NCI-H146 treated with DMSO at 0.1 percent for 48 hours (cell line): Measurements from ENCODE around the gene SLC9C2.
"Not testable (repeated sequence)": the region's sequence is repeated elsewhere in the genome, so short reads cannot be mapped to it uniquely, and the experiment has no call there.

Experiments
- DNase-seq: peaks from one replicate; lab custom pipeline; 2025; ENCODE audit not compliant: unreplicated experiment; lab: John Stamatoyannopoulos, UW

The SLC9C2 gene

DNA sequence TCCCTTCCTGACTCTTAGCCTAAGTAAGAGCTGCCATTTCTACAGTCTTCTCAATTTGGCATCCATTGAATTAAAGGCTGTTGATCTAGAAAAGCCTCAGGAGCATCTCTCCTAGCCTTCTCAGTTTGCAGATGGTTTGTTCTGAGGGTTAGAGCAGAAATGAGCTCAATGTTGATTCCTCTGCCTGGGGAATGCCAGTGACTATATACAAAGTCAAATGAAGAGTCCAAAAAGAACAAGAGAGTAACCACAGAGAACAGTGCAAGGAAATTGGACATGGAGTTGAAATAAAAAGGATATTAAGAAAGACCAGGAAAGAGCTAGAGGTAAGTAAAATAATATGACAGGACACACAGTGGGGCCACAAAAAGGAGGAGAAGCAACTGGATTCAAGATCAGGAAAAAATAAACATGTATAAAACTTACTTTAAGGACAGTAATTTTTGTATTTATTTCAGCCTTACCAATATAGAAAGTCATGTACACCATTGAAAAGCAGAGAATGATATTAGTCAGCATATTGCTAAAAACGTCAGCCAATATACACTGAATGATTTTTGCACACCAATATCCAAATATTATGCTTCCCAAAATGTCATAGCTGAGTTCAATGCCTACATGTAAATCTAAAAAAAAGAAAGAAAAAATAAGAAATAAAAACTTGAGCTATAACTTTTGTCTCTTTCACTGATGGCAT, 21.3 kb downstream of the SLC9C2 start:
- no peak for DNase-seq

DNA sequence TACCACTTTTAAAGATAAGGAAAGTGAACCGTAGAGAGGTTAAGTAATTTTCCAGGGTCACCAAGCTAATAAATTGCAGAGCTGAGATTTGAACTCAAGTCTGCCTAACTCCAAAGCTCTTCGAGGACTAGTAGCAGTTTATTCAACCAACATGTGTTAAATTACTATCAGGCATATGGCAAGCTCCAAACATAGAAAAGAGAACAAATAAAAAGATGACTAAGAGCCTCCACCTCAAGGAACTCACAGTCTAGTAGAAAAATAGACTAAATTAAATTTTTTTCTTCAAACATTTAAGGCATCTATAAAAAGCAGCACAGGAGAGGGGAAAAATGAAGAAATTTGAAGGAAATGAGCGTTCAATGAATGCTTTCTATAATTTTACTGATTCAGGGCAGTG, 22.2 kb downstream of the SLC9C2 start:
- no peak for DNase-seq

DNA sequence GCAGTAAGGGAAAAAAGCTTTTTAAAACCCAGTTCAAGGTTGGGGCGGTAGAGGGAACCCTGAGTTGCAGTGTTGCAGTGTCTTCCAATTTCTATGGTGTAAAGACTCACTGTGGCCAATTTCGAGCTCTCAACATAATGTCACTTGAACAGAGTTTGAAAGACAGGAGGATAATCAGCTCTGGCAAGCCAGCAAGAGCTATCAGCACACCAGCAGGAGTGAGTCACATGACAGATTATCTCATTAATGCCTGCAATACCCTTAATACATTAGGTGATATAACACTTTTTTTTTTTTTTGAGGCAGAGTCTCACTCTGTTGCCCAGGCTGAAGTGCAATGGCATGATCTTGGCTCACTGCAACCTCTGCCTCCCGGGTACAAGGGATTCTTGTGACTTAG, 22.8 kb downstream of the SLC9C2 start:
- no peak for DNase-seq

DNA sequence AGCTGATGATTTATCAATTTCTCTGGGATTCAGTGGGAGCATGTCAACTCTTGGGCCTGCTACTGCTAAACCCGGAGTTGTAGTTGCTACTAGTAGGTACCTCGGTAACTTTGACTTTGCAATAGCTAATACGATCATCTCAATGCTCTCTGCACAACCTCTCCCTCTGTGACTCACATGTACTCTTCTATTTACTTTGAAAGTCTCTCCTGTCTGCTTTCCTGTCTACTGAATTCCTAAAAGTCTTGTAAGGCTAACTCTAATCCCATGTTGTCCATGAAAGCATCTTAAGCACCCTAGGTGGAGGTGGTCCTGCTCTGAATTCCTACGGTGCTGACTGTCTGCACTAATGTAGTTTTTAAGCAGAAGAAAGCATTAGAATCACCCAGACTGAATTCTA, 29.3 kb downstream of the SLC9C2 start:
- no peak for DNase-seq

DNA sequence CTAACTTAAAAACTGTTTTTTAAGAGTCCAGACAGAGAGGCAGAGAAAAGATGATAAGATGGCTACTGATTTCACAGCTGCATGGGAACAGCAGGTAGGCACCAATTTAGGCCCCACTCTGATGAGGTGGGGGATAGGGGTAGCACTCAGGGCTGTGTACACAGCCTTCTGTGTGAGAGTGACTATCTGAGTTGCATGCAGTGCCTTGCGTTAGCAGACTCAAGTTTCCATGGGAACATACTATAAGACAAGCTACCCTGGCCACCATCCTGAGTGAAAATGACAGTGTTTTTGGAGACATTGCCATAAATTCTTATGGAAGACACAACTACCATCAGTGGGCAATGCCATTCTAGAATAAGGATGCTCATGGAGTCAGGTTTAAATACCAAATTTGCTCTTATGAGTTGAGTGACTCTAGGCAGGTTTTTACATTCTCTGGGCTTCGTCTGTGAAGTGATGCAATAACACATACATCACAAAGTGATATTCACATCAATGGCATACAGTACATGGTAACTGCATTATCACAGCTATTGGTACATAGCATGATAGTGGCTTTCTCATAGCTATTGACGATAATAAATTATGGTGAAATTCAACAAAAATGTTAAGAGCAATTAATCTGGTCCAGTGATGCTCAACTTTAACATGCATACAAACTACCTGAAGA, 30.5 kb downstream of the SLC9C2 start:
- DNase-seq = no peak

DNA sequence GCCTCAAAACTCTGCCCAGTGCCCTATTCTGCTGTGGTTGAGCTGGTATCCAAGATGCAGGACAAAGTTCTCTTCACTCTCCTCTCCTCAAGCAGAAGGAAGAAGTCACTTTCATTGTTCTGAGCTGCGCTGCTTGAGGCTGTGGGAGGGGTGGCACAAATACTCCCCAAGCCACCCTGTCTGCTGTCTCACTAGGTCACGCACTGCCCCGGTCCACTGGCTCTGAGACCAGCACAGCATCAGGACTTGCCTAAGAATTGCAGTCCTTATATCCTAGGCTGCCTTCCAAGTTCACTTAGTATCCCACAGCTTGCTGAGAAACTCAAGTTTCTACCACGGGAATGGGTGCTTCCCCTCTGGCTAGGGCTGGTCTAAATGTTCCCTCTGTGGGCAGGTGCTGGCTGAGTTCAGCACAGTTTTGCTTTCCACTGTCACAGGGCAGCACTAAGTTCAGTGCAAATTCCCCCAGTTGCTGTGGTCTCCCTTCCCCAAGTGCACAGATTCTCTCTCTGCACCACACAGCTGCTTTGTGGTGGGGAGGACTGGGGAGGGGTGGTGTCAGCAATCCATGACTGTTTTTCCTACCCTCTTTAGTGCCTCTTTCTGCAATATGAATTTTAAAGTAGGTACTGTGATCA, 32.4 kb downstream of the SLC9C2 start:
- DNase-seq = no peak

DNA sequence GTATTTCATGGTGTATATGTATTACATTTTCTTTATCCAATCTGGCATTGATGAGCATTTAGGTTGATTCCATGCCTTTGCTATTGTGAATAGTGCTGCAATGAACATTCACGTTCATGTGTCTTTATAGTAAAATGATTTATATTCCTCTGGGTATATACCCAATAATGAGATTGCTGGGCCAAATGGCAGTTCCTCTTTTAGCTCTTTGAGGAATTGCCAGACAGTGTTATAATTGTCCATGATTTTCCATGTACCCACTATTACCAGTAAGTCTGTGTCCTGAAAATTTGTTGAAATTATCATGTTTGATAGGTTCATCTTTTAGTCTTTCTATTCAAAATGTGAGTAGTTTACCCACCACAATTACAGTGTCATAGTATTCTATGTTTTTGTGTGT, 34.4 kb downstream of the SLC9C2 start:
- no peak for DNase-seq

DNA sequence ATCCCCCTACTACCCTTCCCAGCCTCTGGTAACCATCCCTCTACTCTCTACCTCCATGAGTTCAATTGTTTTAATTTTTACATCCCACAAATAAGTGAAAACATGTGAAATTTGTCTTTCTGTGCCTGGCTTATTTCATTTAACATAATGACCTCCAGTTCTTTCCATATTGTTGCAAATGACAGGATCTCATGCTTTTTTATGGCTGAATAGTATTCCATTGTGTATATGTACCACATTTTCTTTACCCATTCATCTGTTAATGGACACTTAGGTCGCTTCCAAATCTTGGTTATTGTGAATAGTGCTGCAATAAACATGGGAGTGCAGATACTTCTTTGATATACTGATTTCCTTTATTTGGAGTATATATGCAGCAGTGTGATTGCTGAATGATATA, 39.0 kb downstream of the SLC9C2 start:
- DNase-seq = not testable (repeated sequence)

DNA sequence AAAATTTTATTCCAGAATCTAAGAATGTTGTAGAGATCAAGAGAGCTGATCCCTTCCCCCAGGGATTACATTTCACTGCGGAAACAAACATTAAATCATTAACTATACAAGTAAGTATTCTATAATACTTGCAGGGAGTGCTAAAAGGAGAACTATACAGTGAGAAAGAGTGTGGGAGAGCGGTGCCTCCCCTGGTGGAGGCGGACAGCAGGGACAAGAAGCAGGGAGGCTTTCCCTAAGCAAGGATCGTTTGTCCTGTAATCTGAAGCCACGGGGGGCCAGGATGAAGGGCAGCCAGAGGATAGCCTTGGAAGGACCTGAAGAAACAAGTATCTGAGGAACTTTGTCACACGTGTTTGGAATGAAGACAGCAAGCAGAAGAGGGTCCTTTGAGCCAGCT, 40.1 kb downstream of the SLC9C2 start:
- no peak for DNase-seq

DNA sequence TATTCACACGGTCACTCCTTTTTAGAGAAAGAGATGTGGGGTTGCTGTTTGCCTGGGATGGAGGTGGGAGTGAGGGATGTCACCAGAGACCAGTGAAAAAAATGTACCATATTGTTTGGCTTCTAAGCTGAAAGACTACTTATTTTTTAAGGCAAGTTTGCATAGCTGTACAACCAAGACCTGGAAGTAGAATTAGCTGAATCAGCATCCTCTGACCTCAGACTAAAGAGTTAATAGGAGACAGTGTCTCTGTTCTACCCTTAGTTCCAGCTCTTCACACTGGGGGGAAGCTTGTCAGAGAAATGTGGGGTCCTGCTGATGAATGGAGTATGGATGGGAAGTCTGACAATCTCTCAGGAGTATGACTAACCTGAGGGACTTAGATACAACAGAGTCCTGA, 41.6 kb downstream of the SLC9C2 start:
- DNase-seq = no peak

DNA sequence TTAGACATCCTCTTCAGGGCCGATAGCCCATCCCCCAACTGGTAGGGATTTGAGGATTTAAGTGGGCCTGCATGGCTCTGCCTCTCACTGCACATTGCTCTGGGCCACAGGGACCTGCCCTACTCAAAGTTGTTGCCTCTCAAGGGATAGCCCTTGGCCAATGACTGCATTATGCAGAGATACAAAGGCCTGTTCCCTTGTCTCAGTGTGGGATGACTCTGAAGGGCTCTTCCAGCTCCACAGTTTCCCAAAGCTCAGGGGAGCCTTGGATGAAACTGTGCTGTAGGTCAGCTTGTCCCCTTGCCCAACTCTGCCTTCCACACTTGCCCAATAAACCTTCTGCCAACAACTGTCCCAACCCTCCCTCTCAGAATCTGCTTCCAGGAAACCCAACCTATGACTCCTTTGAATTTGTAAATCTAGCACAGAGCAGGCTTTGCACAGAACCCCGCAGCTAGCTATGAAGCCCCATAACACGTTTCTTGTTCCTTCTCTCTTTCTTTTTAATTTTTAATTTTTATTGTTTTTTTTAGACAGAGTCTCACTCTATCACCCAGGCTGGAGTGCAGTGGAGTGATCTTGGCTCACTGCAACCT, 42.5 kb downstream of the SLC9C2 start:
- no peak for DNase-seq

DNA sequence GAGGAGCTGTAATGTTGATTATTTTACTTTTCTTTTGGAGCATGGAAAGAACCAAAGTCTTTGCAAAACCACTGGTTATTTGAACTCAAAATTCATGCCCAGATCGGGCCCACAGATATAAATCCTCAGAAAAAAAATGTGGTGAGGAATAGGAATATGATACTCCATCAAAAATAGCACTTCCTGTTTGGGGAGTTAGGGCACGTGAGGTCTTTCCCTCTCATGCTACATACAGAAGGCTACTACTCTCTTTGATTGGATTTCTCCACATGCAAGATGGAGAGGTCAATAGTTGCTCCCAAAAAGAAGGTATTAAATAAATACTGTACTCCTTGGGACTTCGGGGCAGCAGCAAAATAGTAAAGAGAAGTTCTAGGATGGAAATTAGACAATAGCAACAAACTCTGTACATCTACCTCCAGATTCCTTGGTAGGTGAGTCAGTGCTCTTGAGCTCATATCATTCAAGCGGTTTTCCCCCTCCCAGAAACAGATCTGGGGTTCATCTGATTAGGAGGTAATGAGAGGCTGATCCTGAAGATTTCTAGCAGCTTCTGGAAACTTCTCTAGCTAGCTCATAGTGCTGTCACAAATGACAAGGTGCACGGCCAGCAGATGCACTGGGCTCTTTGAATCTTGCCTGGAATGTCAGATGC, 47.1 kb downstream of the SLC9C2 start:
- no peak for DNase-seq

DNA sequence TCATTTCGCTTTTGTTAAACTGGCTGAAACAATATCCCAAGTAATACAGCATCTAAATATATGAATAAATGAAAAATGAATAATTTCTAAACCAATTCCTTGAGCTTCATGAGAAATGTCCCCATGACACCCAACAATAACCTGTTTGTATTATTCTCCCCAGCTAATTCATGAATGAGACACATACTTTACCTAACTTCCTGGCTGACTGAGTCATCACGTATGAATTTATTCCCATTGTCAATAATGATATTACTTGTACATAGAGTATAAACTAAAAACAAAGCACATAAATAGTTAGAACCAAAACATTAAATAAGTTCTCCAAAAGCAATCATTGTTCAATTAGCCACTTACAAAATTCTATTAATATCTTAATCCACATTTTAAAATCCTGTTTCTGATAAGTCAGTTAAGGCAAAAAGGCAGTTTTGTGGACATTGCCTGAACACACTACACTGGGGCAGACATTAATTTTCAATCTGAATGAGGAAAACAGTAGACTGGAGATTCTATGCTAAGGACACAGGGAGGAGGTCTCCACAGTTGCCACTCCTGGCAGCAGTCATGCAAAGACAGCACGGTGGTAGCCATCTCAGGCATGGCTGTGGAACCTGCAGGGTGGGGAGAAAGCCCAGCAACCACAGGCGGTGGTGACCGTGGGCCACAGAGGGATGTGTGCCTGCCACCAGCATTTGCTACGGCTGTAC, 48.2 kb downstream of the SLC9C2 start:
- no peak for DNase-seq

DNA sequence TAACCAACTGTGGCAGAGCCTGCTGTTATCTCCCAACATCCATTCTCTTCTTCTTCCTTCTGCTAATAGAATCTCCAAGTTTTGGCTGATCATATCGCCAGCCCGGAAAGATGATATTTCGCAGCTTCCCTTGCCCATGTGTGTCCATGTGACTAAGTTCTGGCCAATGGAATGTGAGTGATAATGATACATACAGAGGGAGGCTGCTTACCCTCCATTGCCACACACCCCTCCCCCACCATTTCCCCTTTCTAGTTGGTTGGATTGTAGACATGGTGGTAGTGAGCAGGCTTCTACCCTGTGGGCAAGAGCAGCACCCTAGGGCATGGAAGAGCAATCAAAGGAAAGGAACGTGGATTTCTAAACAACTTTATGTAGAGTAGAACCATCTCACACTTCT, 48.8 kb downstream of the SLC9C2 start:
- DNase-seq = no peak

DNA sequence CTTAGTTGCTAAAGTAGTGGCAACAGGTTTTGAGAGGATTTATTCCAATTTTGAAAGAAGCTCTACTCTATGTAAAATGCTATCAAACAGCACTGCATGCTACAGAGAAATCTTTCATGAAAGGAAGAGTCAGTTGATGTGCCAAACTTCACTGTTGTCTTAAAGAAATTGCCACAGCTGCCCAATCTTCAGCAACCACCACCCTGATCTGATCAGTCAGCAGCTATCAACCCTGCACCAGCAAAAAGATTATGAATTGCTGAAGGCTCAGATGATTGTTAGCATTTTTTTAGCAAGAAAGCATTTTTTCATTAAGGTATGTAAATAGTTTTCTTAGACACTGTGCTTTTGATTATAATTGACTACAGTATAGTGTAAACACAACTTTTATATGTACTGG, 49.6 kb downstream of the SLC9C2 start:
- DNase-seq = no peak

DNA sequence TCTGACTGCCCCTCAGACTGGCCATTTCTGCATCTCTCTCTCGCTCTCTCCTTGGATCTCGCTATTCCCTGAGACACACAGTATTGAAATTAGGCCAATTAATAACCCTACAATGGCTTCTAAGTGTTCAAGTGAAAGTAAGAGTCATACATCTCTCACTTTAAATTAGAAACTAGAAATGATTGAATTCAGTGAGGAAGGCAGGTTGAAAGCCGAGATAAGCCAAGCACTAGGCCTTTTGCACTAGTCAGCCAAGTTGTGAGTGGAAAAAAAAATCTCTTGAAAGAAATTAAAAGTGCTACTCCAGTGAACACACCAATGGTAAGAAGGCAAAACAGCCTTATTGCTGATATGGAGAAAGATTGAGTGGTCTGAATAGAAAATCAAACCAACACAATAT, 51.2 kb downstream of the SLC9C2 start:
- DNase-seq = no peak

DNA sequence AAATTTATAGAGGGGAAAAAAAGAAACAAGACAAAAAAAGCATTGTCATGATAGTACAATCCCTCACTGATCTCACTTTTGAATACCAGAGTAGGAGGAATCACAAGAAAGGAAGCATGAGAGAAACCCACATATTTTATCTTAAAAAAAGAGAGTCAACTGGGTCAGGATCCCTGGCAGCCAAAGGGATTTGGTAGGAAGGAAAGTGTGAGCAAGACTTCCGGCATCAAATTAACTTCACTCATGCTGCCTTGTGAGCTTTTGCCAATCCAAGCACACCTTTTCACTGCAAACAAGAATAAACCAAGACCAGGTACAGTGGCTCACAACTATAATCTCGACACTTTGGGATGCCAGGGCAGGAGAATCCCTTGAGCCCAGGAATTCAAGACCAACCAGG, 53.1 kb downstream of the SLC9C2 start:
- DNase-seq = no peak

DNA sequence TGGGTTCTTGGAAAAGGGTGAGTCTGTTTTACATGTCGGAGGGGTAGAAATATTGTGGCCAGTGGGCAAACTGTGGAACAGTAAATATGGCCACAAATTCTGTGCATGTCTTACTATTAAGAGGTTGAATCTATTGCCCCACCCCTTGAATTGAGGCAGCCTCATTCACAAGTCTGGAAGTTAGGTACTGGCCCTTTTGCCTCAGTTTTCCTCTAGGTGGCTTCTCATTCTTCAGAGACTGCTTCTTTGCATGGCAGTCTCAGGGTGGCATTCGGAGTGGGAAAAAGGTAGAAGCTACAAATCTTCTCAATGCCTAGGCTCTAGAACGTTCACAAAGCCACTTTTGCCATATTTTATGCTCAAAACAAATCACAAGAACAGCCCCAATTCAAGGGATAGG, 57.2 kb downstream of the SLC9C2 start:
- DNase-seq = no peak

DNA sequence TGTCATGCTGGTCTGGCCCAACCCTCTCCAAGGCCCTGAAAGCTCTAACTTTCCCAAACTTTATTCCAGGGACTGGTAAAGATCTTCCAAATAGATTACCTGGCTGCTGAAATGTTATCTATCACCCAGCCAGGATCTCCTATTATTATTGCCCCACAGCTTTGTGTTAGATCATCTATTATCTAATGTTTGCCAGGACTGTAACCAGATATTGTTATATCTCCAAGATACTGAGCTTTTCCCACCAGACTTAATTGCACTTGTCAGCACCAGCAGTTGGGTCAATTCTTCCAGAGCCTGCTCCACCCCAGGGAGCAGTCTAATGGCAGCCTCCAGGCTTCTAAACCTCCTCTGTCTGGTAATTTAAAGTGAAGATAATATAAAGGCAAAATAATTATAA, 66.6 kb downstream of the SLC9C2 start:
- DNase-seq = peak; percentile 83

DNA sequence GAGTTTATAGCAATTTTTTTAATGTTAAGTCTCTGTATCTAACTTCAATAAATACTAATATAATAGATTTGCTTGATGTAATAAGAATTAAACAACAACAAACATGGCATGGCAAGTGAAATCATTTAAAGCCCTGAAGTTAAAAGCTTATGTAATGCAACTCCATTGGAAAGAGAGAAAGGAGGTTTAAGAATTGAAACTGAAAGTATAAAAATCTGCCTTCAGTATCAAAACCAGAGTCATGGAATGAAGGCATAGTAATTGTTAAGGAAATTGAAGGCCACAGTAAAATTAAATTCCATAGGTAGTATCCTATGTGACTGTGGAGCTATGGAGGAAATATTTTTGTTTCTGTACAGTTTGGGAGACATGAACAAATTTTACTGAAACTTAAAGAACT, 70.6 kb downstream of the SLC9C2 start:
- no peak for DNase-seq
